ENCODE data around the gene PSMD8.
A peak's percentile ranks its signal among the peaks of the same experiment; 100 is the strongest.
"Not testable (repeated sequence)": the region's sequence is repeated elsewhere in the genome, so short reads cannot be mapped to it uniquely, and the experiment has no call there.

PSMD8 gene

DNA sequence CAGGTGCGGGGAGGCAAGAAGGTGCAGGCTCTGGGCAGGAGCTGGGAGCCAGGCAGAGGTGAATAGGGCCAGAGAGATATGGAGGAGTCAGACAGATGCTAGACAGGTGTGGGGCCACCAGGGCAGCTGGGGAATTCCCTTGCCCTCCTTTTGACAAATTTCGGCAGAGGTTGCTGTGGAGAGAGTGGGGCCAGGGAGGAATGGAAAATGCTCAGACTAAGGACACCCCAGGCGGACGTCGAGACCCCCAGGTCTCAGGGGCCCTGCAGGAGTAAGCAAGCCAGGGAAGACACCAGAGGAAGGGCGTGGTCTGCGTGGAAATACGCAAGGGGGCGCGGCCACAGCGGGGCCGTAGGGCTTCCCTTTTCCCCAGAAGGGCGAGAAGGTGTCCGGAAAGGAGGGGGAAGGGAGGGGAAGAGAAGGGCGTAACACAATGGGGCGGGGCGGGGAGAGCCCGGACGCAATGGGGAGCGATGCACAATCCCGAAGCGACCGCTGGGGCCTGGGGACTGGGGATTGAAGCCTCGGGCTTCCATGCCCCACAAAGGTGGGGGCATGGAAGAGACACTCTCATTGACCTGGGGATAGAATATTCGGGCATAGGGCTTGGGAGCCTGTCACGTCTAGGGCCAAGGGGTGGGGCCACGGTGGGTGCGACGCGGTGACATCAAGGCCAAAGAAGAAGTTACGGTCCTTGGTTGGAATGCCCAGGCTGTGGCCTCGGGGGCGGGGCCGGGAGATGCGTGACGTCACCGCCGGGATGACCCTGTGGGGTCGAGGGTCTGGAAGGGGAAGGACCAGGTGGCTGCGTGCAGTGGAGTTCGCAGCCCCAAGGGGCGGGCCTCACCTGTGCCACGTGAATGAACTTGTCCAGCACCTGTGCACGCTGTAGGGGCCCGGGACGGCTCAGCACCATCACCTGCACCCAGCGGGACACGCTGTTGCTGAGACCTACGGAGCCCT lies 43.5 kb downstream of the PSMD8 start:
- no peaks in the 10 kb centered on the region for H3K4me1 ChIP-seq (ENCODE audit: insufficient read depth, low read length)
- H3K36me3 ChIP-seq (ENCODE audit: insufficient read depth, low read depth, low read length), result no peaks in the 10 kb centered on the region
- peaks cover 11% of the 10 kb centered on the region for H3K27me3 ChIP-seq (ENCODE audit: insufficient read depth, low read length)
- H3K9ac ChIP-seq (ENCODE audit: low read depth, low read length), result peak overlapping the region; percentile 25; the same call in 1 of the 2 replicates
- peak overlapping the region; percentile 74 for H3K4me3 ChIP-seq (ENCODE audit: low read length)
- no peak overlapping the region for H3K27ac ChIP-seq (ENCODE audit: low read length)
- H3K9me3 ChIP-seq (ENCODE audit: insufficient read depth, low read depth, low read length), result no peaks in the 10 kb centered on the region

- Histone ChIP-seq H3K4me1 (ENCODE audit: insufficient read depth, low read length) (no peaks in the 10 kb centered on the region), H3K27me3 (ENCODE audit: insufficient read depth, low read length) (peaks cover 11% of the 10 kb centered on the region), H3K9me3 (ENCODE audit: insufficient read depth, low read depth, low read length) (no peaks in the 10 kb centered on the region), H3K36me3 (ENCODE audit: insufficient read depth, low read depth, low read length) (no peaks in the 10 kb centered on the region), H3K27ac (ENCODE audit: low read length) (no peak overlapping the region), H3K9ac (ENCODE audit: low read depth, low read length) (no peak overlapping the region), H3K4me3 (ENCODE audit: low read length) (no peak overlapping the region)
Measured at GRCh38 chr19:38420935-38421334, 46.6 kb downstream of the PSMD8 start.

DNA sequence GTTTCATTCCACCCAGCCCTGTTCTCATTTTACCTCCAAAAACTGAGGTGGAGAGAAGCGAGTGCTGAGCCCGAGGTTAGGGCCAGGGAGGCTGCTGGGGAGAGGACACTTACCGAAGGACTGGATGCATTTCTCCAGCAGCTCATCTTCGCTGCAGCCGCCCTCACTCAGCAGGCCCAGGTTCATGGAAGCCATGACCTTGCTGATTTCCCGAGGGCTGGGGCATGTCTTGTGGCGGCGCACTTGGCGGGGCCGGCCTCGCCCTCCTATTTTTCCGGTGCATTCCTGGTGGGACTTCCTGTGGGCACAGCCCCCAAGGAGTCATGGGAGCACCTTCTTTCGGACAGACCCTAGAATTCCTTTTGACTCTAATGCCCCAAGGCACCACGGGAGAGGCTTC lies 47.5 kb downstream of the PSMD8 start:
- no peaks in the 10 kb centered on the region for H3K9me3 ChIP-seq (ENCODE audit: insufficient read depth, low read depth, low read length)

DNA sequence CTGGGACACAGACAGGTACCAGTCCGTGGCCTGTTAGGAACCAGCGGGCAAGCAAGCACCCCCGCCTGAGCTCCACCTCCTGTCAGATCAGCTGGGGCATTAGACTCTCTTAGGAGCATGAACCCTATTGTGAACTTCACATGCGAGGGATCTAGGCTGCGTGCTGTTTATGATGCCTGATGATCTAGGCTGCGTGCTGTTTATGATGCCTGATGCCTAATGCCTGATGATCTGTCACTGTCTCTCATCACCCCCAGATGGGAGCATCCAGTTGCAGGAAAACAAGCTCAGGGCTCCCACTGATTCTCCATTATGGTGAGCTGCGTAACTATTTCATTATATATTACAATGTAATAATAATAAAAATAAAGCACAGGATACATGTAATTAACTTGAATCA lies 48.1 kb downstream of the PSMD8 start:
- Histone ChIP-seq H3K4me1 (ENCODE audit: insufficient read depth, low read length) (peaks cover 4% of the 10 kb centered on the region; the same call in 1 of the 2 replicates), H3K9me3 (ENCODE audit: insufficient read depth, low read depth, low read length) (no peaks in the 10 kb centered on the region), H3K27ac (ENCODE audit: low read length) (no peak overlapping the region), H3K27me3 (ENCODE audit: insufficient read depth, low read length) (peaks cover 11% of the 10 kb centered on the region), H3K4me3 (ENCODE audit: low read length) (no peak overlapping the region), H3K9ac (ENCODE audit: low read depth, low read length) (no peak overlapping the region), H3K36me3 (ENCODE audit: insufficient read depth, low read depth, low read length) (no peaks in the 10 kb centered on the region)

More for the DNA sequence above, 47.5 kb downstream of the PSMD8 start:
- no peak overlapping the region for H3K27ac ChIP-seq (ENCODE audit: low read length)
- no peak overlapping the region for H3K4me3 ChIP-seq (ENCODE audit: low read length)
- H3K4me1 ChIP-seq (ENCODE audit: insufficient read depth, low read length), result peaks cover 4% of the 10 kb centered on the region; the same call in 1 of the 2 replicates
- no peaks in the 10 kb centered on the region for H3K36me3 ChIP-seq (ENCODE audit: insufficient read depth, low read depth, low read length)
- no peak overlapping the region for H3K9ac ChIP-seq (ENCODE audit: low read depth, low read length)
- peaks cover 11% of the 10 kb centered on the region for H3K27me3 ChIP-seq (ENCODE audit: insufficient read depth, low read length)

GRCh38 chr19:38424272-38424671 lies 49.9 kb downstream of the PSMD8 start:
- Histone ChIP-seq H3K9me3 (ENCODE audit: insufficient read depth, low read depth, low read length) (no peaks in the 10 kb centered on the region), H3K4me1 (ENCODE audit: insufficient read depth, low read length) (peaks cover 4% of the 10 kb centered on the region; the same call in 1 of the 2 replicates), H3K27ac (ENCODE audit: low read length) (no peak overlapping the region), H3K27me3 (ENCODE audit: insufficient read depth, low read length) (peaks cover under 1% of the 10 kb centered on the region; the same call in 1 of the 2 replicates), H3K9ac (ENCODE audit: low read depth, low read length) (no peak overlapping the region), H3K4me3 (ENCODE audit: low read length) (no peak overlapping the region), H3K36me3 (ENCODE audit: insufficient read depth, low read depth, low read length) (no peaks in the 10 kb centered on the region)

GRCh38 chr19:38425222-38425809 lies 50.9 kb downstream of the PSMD8 start:
- Histone ChIP-seq H3K9me3 (ENCODE audit: insufficient read depth, low read depth, low read length) (no peaks in the 10 kb centered on the region), H3K9ac (ENCODE audit: low read depth, low read length) (0 out of 2 replicates have a peak overlapping the region, but pooled peaks have one; percentile 16), H3K27ac (ENCODE audit: low read length) (no peak overlapping the region), H3K4me3 (ENCODE audit: low read length) (no peak overlapping the region), H3K27me3 (ENCODE audit: insufficient read depth, low read length) (no peaks in the 10 kb centered on the region), H3K4me1 (ENCODE audit: insufficient read depth, low read length) (peaks cover 4% of the 10 kb centered on the region; the same call in 1 of the 2 replicates), H3K36me3 (ENCODE audit: insufficient read depth, low read depth, low read length) (no peaks in the 10 kb centered on the region)

GRCh38 chr19:38425810-38426466 lies 51.6 kb downstream of the PSMD8 start, which contains the start of gene RASGRP4:
Gene RASGRP4, minus strand, starts transcription at chr19:38426219. Its CDS starts 128 bp downstream, at chr19:38426091.
- peaks cover 4% of the 10 kb centered on the region; the same call in 1 of the 2 replicates for H3K4me1 ChIP-seq (ENCODE audit: insufficient read depth, low read length)
- H3K9me3 ChIP-seq (ENCODE audit: insufficient read depth, low read depth, low read length), result no peaks in the 10 kb centered on the region
- H3K27me3 ChIP-seq (ENCODE audit: insufficient read depth, low read length), result no peaks in the 10 kb centered on the region
- H3K27ac ChIP-seq (ENCODE audit: low read length), result no peak within 1 kb of the TSS
- H3K9ac ChIP-seq (ENCODE audit: low read depth, low read length), result 0 out of 2 replicates have a peak within 1 kb of the TSS, but pooled peaks have one; percentile 16
- no peak within 1 kb of the TSS for H3K4me3 ChIP-seq (ENCODE audit: low read length)
- no peaks in the 10 kb centered on the region for H3K36me3 ChIP-seq (ENCODE audit: insufficient read depth, low read depth, low read length)

GRCh38 chr19:38427035-38427677 lies 52.8 kb downstream of the PSMD8 start:
- H3K4me3 ChIP-seq (ENCODE audit: low read length); H3K27me3 ChIP-seq (ENCODE audit: insufficient read depth, low read length); H3K36me3 ChIP-seq (ENCODE audit: insufficient read depth, low read depth, low read length); H3K9ac ChIP-seq (ENCODE audit: low read depth, low read length); H3K9me3 ChIP-seq (ENCODE audit: insufficient read depth, low read depth, low read length); H3K4me1 ChIP-seq (ENCODE audit: insufficient read depth, low read length); H3K27ac ChIP-seq (ENCODE audit: low read length): not testable (repeated sequence)

GRCh38 chr19:38429055-38429810 lies 54.9 kb downstream of the PSMD8 start:
- Histone ChIP-seq H3K4me1 (ENCODE audit: insufficient read depth, low read length) (peaks cover 8% of the 10 kb centered on the region; the same call in 1 of the 2 replicates), H3K27ac (ENCODE audit: low read length) (no peak overlapping the region), H3K9me3 (ENCODE audit: insufficient read depth, low read depth, low read length) (no peaks in the 10 kb centered on the region), H3K36me3 (ENCODE audit: insufficient read depth, low read depth, low read length) (no peaks in the 10 kb centered on the region), H3K9ac (ENCODE audit: low read depth, low read length) (no peak overlapping the region), H3K4me3 (ENCODE audit: low read length) (no peak overlapping the region), H3K27me3 (ENCODE audit: insufficient read depth, low read length) (no peaks in the 10 kb centered on the region)

- H3K4me1 ChIP-seq (ENCODE audit: insufficient read depth, low read length), result peaks cover 8% of the 10 kb centered on the region; the same call in 1 of the 2 replicates
Measured at GRCh38 chr19:38429811-38430156, 55.4 kb downstream of the PSMD8 start.

More at GRCh38 chr19:38429811-38430156, 55.4 kb downstream of the PSMD8 start:
- Histone ChIP-seq H3K27me3 (ENCODE audit: insufficient read depth, low read length) (no peaks in the 10 kb centered on the region), H3K4me3 (ENCODE audit: low read length) (no peak overlapping the region), H3K9me3 (ENCODE audit: insufficient read depth, low read depth, low read length) (no peaks in the 10 kb centered on the region), H3K9ac (ENCODE audit: low read depth, low read length) (no peak overlapping the region), H3K27ac (ENCODE audit: low read length) (no peak overlapping the region), H3K36me3 (ENCODE audit: insufficient read depth, low read depth, low read length) (no peaks in the 10 kb centered on the region)

Measured in iPS-20b (cell line).